Peyer's patch (tissue), 4 donors: Measurements from ENCODE around the gene ATG2B. TPM values are rescaled to one million over a fixed set of nuclear protein-coding genes. Genes with fewer than 3 reads are reported as not detected.

ENCODE experiments used
- DNase-seq, 3 donors: peaks; one replicate each; pipeline ENCODE4 v3.0.0-alpha.2; 2017 to 2019
- H3K27ac ChIP-seq, 4 donors: fragments of 200-600 bp; sonication (generic); one replicate each; pipeline ENCODE4 v1.5.1; 2016 to 2019
- H3K27me3 ChIP-seq, 2 donors: fragments of 200-600 bp; sonication (generic); one replicate each; pipeline ENCODE4 v1.5.1; 2019
- H3K36me3 ChIP-seq, 3 donors: fragments of 200-600 bp; sonication (generic); one replicate each; pipeline ENCODE4 v1.5.1; 2016 to 2019
- H3K4me1 ChIP-seq, 4 donors: fragments of 200-600 bp; sonication (generic); one replicate each; pipeline ENCODE4 v1.5.1; 2016 to 2019
- H3K4me3 ChIP-seq, 4 donors: fragments of 200-600 bp; sonication (generic); 1 replicate in 3 of 4; 2 replicates in 1 of 4; pipeline ENCODE4 v1.5.1; 2016 to 2019; ENCODE audit warnings: mild to moderate bottlenecking in 1 of 4
- H3K9me3 ChIP-seq, 4 donors: fragments of 200-600 bp; sonication (generic); one replicate each; pipeline ENCODE4 v1.5.1; 2016 to 2019; ENCODE audit warnings: mild to moderate bottlenecking in 1 of 4
- POLR2A ChIP-seq, 2 donors: fragments of 450-650 bp; IDR thresholded peaks; one replicate each; pipeline ENCODE4 v1.5.1; 2017; ENCODE audit warnings: antibody characterized with exemption in 2 of 2, mild to moderate bottlenecking in 2 of 2, moderate library complexity in 2 of 2
- total RNA-seq, 4 donors: library from RNA; depleted of rRNA; stranded (reverse); fragments of >200 nt; gene quantifications; one replicate each; pipeline ENCODE4 v1.1.0, GENCODE V29; 2016
- TF ChIP-seq, protein P1 (sequence below), 6 experiments: fragments of 450-650 bp in 4 of 6; fragments of 200-600 bp in 2 of 6; sonication (generic) in 1 of 6; IDR thresholded peaks; one replicate each; pipeline ENCODE4 v1.5.1; 2017 to 2019; ENCODE audit warnings: antibody characterized with exemption in 6 of 6, mild to moderate bottlenecking in 3 of 6, moderate library complexity in 1 of 6

ATG2B gene
- total RNA-seq, 4 donors from 2014 or later = 39.8 to 85.8 (median 47.4) TPM

DNA sequence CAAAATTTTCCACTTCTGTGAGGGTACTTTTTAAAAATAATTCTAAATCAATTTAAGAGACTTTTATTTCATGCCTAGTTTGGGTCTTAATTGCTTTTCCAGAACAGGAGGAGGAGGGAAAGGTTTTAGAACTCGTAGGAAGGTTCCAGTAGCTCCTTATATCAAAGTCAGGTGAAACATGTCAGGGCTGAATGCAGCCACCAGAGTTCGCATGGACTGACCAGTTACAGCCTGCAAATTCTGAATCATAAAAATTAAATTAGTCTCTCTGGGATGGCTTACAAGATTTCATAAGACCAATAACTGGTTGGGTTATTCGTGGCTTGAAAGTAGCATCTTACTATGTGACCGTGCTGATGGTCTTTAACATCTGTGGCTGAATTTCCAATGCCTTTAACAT lies 106.7 kb downstream of the ATG2B start:
- Histone ChIP-seq H3K4me3 (no peak overlapping the region), H3K4me1 (peaks cover 0 to 4% (median 0%) of the 10 kb centered on the region in 4 donors), H3K27ac (peak overlapping the region in 1 of 4 donors; percentile 76), H3K27me3 (no peaks in the 10 kb centered on the region), H3K36me3 (no peaks in the 10 kb centered on the region), H3K9me3 (no peaks in the 10 kb centered on the region)
- TF ChIP-seq POLR2A (IDR thresholded peaks at IDR 0.05) = no peak
- TF ChIP-seq, protein P1, sequence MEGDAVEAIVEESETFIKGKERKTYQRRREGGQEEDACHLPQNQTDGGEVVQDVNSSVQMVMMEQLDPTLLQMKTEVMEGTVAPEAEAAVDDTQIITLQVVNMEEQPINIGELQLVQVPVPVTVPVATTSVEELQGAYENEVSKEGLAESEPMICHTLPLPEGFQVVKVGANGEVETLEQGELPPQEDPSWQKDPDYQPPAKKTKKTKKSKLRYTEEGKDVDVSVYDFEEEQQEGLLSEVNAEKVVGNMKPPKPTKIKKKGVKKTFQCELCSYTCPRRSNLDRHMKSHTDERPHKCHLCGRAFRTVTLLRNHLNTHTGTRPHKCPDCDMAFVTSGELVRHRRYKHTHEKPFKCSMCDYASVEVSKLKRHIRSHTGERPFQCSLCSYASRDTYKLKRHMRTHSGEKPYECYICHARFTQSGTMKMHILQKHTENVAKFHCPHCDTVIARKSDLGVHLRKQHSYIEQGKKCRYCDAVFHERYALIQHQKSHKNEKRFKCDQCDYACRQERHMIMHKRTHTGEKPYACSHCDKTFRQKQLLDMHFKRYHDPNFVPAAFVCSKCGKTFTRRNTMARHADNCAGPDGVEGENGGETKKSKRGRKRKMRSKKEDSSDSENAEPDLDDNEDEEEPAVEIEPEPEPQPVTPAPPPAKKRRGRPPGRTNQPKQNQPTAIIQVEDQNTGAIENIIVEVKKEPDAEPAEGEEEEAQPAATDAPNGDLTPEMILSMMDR (IDR thresholded peaks at IDR 0.05) = no peak
- DNase-seq = peak in 1 of 3 donors; percentile 5

DNA sequence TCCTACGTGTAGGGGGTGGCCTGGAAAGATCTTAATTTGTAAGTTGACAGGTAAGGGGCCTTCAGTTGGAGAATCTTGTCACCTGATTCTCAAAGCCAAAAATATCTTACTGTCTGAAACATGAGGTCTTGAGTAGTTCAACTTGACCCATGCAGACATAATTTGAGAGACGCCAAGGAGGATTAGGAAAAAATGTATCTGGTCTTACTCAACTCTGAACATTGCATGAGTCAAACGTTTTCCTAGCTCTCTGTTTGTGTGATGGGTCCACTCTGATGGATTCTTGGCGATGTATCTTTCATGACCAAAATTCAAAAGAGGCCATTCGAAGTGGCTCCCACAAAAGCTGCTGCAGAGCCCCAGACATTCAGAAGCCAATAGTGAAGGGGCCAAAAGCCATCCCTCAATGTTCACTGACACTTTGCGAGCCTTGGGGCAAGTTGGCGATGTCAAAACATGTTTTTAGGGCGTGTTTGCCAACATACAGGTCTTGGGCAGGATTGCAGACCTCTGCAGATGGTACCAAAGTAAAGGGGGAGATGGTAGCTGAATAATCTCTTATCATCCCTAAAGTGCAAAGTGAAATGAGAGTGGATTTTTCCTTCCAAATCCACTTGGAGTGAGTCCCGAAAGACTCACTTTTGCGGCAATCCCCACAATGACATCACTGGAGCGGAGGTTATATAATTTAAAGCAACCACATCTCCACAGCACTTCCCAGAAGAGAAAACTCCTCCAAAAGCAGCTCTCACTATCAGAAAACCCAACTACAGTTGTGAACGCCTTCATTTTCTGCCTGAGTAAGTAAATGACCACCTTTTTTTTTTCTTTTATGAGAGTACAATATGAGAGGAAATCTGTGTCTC lies 107.4 kb downstream of the ATG2B start, which contains the start of gene BDKRB1:
BDKRB1 (plus strand) TSS at position 710 of the 866 bp plus-strand sequence. CDS start 7,473 bp downstream, outside the sequence.
- no peaks in the 10 kb centered on the region for H3K36me3 ChIP-seq
- H3K27ac ChIP-seq = peak within 1 kb of the TSS in 3 of 4 donors; percentile 25 to 76 (median 51)
- no peaks in the 10 kb centered on the region for H3K27me3 ChIP-seq
- H3K4me3 ChIP-seq = no peak within 1 kb of the TSS
- peaks cover 0 to 4% (median 0%) of the 10 kb centered on the region in 4 donors for H3K4me1 ChIP-seq
- no peaks in the 10 kb centered on the region for H3K9me3 ChIP-seq
- TF ChIP-seq, protein P1 (IDR thresholded peaks at IDR 0.05) = no peak
- DNase-seq = peak in 1 of 3 donors; percentile 25

DNA sequence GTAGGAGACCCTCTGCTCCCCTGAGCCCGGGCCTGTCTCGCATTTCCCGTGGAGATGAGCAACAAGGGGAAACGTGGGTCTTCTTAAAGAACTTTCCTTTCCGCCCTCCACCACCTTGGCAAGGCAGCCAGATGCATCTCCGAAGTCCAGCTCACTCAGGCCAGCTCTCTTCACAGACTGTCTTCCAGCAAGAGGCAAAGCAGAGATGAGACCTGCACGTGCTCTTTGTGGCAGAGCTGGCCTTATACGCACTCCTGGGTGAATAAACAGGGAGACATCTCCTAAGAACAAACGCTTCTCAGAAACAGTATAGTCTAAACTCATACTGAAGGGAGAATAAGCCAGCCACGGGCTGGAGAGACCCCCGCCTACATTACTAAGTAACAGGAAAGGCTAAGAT lies 108.5 kb downstream of the ATG2B start:
- Histone ChIP-seq H3K27me3 (no peaks in the 10 kb centered on the region), H3K36me3 (no peaks in the 10 kb centered on the region), H3K4me1 (peaks cover 0 to 4% (median 0%) of the 10 kb centered on the region in 4 donors), H3K9me3 (no peaks in the 10 kb centered on the region), H3K4me3 (no peak overlapping the region), H3K27ac (peak overlapping the region in 1 of 4 donors; percentile 76)
- no peak for TF ChIP-seq POLR2A (IDR thresholded peaks at IDR 0.05)
- DNase-seq = no peak

DNA sequence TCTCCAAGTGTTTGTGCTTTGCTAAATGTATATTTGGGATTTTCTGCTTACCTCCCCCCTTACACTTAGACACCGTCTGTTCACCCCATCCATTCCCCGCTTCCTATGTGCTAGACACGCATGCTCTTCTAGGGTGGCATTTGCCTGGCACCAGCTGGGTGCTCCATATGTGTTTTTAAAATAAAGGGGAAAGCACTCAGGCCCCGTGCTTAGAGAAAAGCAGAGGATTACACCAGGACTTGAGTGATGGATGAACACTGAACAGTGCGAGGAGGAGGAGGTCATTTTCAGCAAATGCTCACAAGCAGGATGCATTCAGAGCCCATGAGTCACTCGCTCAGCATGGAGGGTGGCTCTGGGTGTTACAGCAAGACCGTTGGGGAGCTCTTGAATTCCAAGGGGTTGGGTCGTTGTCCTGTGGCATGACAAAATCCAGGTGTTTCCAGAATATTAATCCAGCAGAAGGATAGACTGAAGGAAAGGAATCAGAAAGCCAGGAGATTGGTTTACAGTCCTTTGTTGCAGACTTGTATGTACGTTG lies 110.1 kb downstream of the ATG2B start:
- DNase-seq = no peak
- H3K4me3 ChIP-seq = no peak overlapping the region
- H3K36me3 ChIP-seq = no peaks in the 10 kb centered on the region
- H3K27ac ChIP-seq = peak overlapping the region in 2 of 4 donors; percentile 25 to 32
- TF ChIP-seq, protein P1 (IDR thresholded peaks at IDR 0.05) = no peak
- TF ChIP-seq POLR2A (IDR thresholded peaks at IDR 0.05) = no peak
- no peaks in the 10 kb centered on the region for H3K9me3 ChIP-seq
- peaks cover 0 to 4% (median 0%) of the 10 kb centered on the region in 4 donors for H3K4me1 ChIP-seq
- H3K27me3 ChIP-seq = no peaks in the 10 kb centered on the region

DNA sequence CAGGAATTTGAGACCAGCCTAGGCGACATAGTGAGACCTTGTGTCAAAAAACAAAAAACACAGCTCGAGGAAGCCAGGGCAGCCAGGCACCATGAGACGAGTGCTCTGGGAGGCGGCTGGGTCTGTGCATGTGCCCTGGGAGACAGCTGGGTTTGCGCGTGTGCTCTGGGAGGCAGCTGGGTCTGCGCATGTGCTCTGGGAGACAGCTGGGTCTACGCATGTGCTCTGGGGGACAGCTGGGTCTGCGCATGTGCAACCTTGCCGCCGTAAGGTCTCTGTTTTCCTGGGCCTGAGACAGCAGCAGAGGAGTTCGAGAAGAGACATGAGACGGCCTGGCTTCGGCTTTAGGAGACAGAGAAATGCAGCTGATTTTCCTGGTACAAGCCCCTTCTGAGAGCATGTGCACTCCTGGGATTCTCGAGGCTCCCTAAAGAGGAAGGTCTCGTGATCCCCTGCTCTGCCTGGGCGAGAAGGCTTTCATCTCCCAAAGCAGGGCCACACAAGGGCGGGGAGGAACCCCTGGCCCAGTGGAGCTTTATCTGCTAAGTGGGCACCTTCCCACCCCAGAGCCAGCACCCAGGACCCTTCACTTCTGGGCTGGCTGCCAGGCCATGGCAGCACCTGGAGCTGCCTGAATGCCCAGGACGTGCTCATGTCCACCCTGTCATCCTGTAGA lies 110.7 kb downstream of the ATG2B start:
- H3K27me3 ChIP-seq = no peaks in the 10 kb centered on the region
- peaks cover 0 to 4% (median 0%) of the 10 kb centered on the region in 4 donors for H3K4me1 ChIP-seq
- no peak for TF ChIP-seq POLR2A (IDR thresholded peaks at IDR 0.05)
- TF ChIP-seq, protein P1 (IDR thresholded peaks at IDR 0.05) = no peak
- H3K27ac ChIP-seq = peak overlapping the region in 2 of 4 donors; percentile 25 to 32
- H3K36me3 ChIP-seq = no peaks in the 10 kb centered on the region
- no peak for DNase-seq
- no peak overlapping the region for H3K4me3 ChIP-seq
- H3K9me3 ChIP-seq = no peaks in the 10 kb centered on the region
